HG03354 (cell line): ENCODE results near the gene TNRC6C.

Experiments used
- ATAC-seq: cut with Tn5 transposase; IDR thresholded peaks from one replicate; pipeline ENCODE4 v1.9.1; 2021; ENCODE audit warnings: mild to moderate bottlenecking; ENCODE audit not compliant: unreplicated experiment, poor library complexity, severe bottlenecking

TNRC6C gene

GRCh38 chr17:78120971-78121800 is 162.7 kb downstream of the TNRC6C start:
- ATAC-seq: no peak

- no peak for ATAC-seq
Measured at GRCh38 chr17:78121801-78122215, 163.3 kb downstream of the TNRC6C start.

GRCh38 chr17:78122216-78122930 is 163.9 kb downstream of the TNRC6C start:
- ATAC-seq: no peak

GRCh38 chr17:78122931-78123249 is 164.4 kb downstream of the TNRC6C start:
- no peak for ATAC-seq

GRCh38 chr17:78123258-78123929 is 164.9 kb downstream of the TNRC6C start:
- no peak for ATAC-seq

- ATAC-seq: peak; percentile 33
Measured at GRCh38 chr17:78124081-78124835, 165.8 kb downstream of the TNRC6C start.

- ATAC-seq: no peak
Measured at GRCh38 chr17:78124836-78125137, 166.3 kb downstream of the TNRC6C start.

- ATAC-seq: no peak
Measured at GRCh38 chr17:78125138-78125913, 166.8 kb downstream of the TNRC6C start.

GRCh38 chr17:78125976-78126894 is 167.7 kb downstream of the TNRC6C start:
- no peak for ATAC-seq

GRCh38 chr17:78126895-78127238 is 168.4 kb downstream of the TNRC6C start:
- ATAC-seq: no peak

GRCh38 chr17:78127239-78127887 is 168.9 kb downstream of the TNRC6C start:
- no peak for ATAC-seq

- ATAC-seq: no peak
Measured at GRCh38 chr17:78127888-78128550, 169.5 kb downstream of the TNRC6C start.

- ATAC-seq: no peak
Measured at GRCh38 chr17:78128551-78129350, 170.2 kb downstream of the TNRC6C start, which contains the start of gene TMC6. TSS of gene TMC6 (minus strand) at chr17:78128755. CDS start at chr17:78126832, 1,923 bp downstream.

- ATAC-seq: no peak
Measured at GRCh38 chr17:78129351-78130089, 171.0 kb downstream of the TNRC6C start.

- ATAC-seq: no peak
Measured at GRCh38 chr17:78130090-78130436, 171.6 kb downstream of the TNRC6C start.

GRCh38 chr17:78130437-78131101 is 172.1 kb downstream of the TNRC6C start, which contains the start of gene TMC8:
TSS of gene TMC8 (plus strand) at chr17:78130771. CDS start at chr17:78131589, 818 bp downstream.
- ATAC-seq: peak; percentile 21
